Measurements from ENCODE around the gene CGB3.
A peak's percentile ranks its signal among the peaks of the same experiment; 100 is the strongest.

CGB3 gene

DNA sequence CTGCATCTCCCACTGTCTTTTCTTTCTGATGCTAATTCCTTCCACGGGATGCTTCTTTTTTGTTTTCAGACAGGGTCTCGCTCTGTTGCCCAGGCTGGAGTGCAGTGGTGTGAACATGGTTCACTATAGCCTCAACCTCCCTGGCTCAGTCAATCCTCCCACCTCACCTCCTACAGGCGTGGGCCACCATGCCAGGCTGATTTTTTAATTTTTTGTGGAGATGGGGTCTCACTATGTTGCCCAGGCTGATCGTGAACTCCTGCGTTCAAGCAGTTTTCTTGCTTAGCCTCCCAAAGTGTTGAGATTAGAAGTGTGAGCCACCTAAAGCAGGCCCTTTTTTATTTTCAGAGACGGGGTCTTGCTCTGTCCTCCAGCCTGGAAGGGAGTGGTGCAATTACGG, 35.8 kb downstream of the CGB3 start:
- no peak for DNase-seq (ENCODE audit: low read depth, low spot score)

DNA sequence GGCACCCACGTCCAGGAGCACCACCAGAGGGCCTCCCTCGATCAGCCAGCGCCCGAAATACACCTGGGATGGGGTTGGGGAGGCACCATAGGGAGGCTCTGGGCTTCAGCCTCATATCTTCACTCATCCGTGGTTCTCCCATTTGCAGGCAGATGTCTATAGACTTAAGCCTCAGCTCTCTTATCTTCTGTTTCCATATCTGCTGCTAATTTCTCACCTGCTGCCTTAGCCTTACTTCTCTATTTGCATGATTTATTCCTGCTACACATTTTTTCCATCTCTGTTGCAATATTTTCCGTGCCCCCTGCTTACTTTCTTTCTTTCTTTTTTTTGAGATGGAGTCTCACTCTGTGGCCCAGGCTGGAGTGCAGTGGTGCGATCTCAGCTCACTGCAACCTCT, 36.8 kb downstream of the CGB3 start:
- no peak for DNase-seq (ENCODE audit: low read depth, low spot score)

DNA sequence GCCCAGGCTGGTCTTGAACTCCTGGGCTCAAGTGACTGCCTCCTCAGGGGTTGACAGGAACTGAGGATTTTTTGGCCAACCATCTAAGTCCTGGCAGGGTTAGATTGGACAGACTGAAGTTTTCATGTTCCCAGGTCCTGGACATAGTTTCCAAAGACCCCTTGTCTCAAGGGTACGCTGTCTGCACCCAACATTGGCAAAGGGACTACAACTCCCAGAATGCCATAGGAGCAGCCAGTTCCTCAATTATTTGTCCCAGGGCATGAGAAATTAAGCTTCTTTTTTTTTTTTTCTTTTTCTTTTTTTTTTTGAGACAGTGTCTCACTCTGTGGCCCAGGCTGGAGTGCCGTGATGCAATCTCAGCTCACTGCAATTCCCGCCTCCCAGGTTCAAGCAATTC, 37.9 kb downstream of the CGB3 start:
- DNase-seq (ENCODE audit: low read depth, low spot score): no peak

DNA sequence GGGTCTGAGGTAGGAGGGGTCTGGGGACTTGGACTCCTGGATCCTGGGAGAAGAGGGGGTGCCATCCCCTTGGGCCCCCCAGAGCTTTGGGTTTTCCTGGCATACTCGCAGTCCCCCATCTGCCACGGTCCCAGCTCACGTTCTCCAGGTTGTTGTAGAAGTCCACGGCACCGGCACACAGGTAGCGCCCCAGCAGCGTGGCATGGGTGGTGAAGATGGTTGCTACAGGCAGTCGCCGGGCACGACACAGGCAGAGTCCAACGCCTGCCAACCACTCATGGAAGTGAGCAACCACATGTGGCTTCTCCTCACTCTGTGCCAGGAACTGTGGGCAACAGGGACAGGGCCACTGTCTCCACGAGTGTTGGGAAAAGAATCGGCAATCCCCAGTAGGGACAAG, 38.4 kb downstream of the CGB3 start:
- DNase-seq (ENCODE audit: low read depth, low spot score): no peak

DNA sequence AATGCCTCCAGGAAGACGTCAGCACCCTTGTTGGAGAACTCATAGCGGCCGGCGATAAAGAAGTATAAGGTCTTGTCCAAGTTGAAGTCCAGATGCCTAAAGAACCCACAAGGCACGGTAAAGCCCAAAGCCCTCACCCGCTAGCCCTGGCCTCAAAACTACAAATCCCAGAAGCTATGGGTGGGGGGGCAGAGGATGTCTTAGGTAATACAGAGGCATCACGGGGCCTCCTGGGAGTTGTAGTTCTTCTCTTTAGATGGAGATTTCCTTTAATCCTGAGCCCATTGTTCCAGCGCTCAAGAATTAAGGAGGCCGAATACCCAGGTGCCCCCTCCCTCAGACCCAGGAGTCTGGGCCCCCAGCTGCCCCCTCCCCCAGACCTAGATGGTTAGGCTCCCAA, 41.9 kb downstream of the CGB3 start:
- no peak for DNase-seq (ENCODE audit: low read depth, low spot score)

DNA sequence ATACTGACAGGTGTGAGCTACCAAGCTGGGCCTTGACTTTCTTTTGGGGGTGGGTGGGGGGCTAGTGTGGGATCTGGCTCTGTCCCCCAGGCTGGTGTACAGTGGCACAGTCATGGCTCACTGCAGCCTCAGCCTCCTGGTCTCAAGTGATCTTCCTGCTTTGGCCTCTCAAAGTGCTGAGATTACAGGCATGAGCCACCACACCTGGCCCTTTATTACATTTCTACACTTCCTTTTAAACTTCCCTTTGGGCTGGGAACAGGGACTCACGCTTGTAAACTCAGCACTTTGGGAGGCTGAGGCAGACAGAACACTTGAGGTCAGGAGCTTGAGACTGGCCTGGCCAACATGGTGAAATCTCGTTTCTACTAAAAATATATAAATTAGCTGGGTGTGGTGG, 47.1 kb downstream of the CGB3 start:
- no peak for DNase-seq (ENCODE audit: low read depth, low spot score)

DNA sequence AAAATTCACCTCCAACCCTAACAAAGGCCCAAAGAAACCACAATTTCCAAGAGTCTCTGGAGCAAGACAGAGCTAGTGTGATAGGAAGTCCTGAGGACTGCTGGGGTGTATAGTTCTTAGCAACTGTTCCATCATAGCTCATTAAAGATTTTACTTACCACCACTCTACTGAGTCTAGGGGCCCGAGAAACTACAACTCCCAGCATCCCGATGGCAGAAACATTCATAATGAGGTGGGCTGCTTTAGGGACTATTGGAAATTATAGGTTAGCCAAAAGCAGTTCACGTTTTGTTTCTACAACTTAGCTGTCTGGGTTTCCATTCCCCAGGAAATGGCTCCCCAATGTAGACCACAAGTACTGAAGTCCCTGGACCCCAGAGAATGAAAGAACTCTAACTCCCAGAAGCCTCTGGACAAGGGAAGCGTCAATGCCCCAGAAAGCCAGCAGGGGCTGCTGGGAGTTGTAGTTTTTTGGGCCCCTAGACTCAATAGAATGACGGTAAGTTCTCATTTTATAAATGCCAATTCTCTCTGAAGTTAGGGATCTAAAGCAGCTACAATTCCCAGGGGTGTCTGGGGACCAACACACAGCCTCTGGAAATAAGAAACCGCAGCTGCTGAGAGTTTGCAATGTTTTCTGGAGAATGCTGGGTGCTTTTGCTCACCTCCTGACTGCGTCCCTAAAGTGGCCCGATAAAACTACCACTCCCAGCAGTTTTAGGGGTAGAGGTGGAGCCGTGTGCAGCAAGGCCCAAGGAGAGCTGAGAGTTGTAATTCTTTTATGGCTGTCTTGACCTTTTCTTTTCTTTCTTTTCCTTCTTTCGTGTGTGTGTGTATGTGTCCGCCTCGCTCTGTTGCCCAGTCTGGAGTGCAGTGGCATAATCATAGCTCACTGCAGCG, 47.9 kb downstream of the CGB3 start:
- DNase-seq (ENCODE audit: low read depth, low spot score): peak; percentile 68
